D721Med (cell line): ENCODE results near the gene SEC16A.

ENCODE experiments used
- DNase-seq: peaks from one replicate; pipeline ENCODE4 v3.0.0; 2011; ENCODE audit warnings: low spot score; ENCODE audit not compliant: insufficient read length
- FAIRE-seq: peaks from 2 replicates; lab custom pipeline; 2011; peaks lifted over from hg19 to GRCh38; lab: Jason Lieb, UNC
- TF ChIP-seq, protein P1 (sequence below): IDR thresholded peaks from 2 replicates; pipeline ENCODE4 v1.5.1; 2012; ENCODE audit warnings: mild to moderate bottlenecking, control low read depth; ENCODE audit not compliant: insufficient read depth; ENCODE audit errors: missing control alignments

SEC16A gene

GRCh38 chr9:136517012-136517743 is 34.3 kb upstream of the SEC16A start:
- DNase-seq (no peak), FAIRE-seq (no peak)
- TF ChIP-seq, protein P1, sequence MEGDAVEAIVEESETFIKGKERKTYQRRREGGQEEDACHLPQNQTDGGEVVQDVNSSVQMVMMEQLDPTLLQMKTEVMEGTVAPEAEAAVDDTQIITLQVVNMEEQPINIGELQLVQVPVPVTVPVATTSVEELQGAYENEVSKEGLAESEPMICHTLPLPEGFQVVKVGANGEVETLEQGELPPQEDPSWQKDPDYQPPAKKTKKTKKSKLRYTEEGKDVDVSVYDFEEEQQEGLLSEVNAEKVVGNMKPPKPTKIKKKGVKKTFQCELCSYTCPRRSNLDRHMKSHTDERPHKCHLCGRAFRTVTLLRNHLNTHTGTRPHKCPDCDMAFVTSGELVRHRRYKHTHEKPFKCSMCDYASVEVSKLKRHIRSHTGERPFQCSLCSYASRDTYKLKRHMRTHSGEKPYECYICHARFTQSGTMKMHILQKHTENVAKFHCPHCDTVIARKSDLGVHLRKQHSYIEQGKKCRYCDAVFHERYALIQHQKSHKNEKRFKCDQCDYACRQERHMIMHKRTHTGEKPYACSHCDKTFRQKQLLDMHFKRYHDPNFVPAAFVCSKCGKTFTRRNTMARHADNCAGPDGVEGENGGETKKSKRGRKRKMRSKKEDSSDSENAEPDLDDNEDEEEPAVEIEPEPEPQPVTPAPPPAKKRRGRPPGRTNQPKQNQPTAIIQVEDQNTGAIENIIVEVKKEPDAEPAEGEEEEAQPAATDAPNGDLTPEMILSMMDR = no peak

- DNase-seq (no peak), FAIRE-seq (no peak)
- TF ChIP-seq, protein P1 = no peak
Measured at GRCh38 chr9:136516191-136516654, 33.4 kb upstream of the SEC16A start.

DNA sequence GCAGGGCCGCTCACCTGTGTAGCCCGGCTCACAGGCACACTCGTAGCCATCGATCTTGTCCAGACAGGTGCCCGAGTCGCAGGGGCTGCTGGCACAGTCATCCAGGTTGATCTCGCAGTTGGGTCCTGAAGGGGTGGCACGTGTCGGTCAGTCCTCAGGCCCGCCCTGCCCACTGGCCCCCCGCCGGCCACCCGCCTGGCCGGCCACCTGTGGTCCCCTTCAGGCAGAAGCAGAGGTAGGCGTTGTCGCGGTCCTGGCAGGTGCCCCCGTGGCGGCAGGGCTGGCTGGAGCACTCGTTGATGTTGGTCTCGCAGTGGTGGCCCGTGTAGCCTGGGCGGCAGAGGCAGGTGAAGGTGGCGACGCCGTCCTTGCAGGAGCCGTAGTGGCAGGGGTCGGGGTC is 32.4 kb upstream of the SEC16A start:
- FAIRE-seq (no peak), DNase-seq (no peak)
- TF ChIP-seq, protein P1 = no peak

DNA sequence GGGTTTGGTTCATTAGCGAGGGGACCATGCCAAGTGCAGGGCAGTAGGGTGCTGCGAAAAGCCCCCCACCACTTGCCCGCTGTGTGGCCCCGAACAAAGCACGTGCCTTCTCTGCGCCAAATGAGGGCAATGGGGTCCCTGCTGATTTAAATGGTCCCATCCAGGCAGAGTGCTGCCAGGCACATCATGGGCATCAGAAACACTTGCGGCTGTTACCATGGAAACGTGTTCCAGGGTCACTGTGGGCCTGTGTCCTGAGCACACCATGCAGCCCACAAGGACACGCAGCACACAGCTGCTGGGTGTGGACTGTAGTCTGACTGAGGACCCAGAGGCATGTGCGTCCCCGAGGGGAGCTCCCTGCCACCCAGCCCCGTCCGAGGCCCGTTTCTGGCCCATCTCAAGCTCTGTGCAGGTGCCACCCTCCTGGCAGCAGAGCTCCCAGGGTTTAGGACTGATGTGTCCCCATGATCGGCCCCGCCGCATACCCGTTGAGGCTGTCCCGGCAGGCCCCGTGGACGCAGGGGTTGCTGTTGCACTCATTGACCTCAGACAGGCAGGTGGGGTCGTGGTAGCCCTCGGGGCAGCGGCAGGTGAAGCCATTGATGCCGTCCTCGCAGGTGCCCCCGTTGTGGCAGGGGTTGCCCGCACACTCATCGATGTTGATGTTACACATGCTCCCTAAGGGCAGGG is 31.3 kb upstream of the SEC16A start:
- FAIRE-seq = no peak
- no peak for DNase-seq
- TF ChIP-seq, protein P1 = no peak

DNA sequence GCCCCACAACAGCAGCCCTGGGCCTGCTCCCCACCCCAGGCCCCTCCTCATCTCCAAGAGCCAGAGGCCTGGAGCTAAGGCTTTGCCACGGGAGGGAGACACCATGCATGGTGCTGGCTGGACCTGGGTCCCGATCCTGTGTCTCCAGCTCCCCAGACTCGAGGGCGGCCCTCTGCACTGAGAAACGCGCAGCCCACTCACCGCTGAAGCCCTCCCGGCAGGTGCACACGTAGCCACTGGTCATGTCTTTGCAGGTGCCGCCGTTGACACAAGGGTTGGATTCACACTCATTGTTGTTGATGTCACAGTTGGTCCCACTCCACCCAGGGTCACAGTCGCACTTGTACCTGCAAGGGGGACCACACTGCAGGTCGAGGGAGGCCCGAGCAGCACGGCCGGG is 30.4 kb upstream of the SEC16A start:
- TF ChIP-seq, protein P1 = no peak
- no peak for FAIRE-seq
- no peak for DNase-seq

DNA sequence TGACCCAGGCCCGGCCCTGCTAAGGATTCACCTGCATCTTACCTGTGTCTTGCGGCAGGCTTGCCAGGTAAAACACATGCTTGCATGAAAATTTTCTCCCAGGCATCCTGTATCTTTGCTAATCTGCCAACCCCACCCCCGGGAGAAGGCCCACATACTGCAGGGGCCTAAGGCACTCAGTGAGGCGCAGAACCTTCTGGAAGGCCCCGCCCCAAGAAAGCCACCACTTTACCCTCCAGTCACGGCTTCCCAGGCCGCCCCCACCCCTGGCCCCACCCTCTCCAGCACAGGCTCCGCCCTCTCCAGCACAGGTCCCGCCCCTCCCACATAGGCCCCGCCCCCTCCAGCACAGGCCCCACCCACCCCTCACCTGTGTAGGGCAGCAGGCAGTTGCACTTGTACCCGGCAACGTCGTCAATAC is 29.8 kb upstream of the SEC16A start:
- TF ChIP-seq, protein P1 = no peak
- FAIRE-seq = no peak
- no peak for DNase-seq
